Naive thymus-derived CD4-positive, alpha-beta T cell (primary cell): ENCODE results near the gene GOLGA8O. TPM values are rescaled to one million over a fixed set of nuclear protein-coding genes. Genes with fewer than 3 reads are reported as not detected.
A peak's percentile ranks its signal among the peaks of the same experiment; 100 is the strongest.
"Not testable (repeated sequence)": the region's sequence is repeated elsewhere in the genome, so short reads cannot be mapped to it uniquely, and the experiment has no call there.

Source experiments
- ATAC-seq: fragments of 150-1000 bp; cut with Tn5 transposase; 2 replicates; pipeline ENCODE4 v1.10.0; 2021; ENCODE audit warnings: mild to moderate bottlenecking, moderate library complexity
- CTCF ChIA-PET: fragments of 350-600 bp; sonication (Branson Sonifier 250); formaldehyde crosslinking; loops from one replicate; lab custom pipeline; 2021; ENCODE audit warnings: antibody characterized with exemption; lab: Charles Lee
- POLR2A ChIA-PET: fragments of 350-600 bp; sonication (Branson Sonifier 250); formaldehyde crosslinking; loops from one replicate; lab custom pipeline; 2021; ENCODE audit warnings: antibody characterized with exemption, inconsistent platforms; lab: Charles Lee
- DNase-seq, 9 donors: peaks; one replicate each; pipeline versions ENCODE4 v3.0.0 to v3.0.0-alpha.2; 2020 to 2022; ENCODE audit warnings: mixed read lengths in 1 of 9
- H3K27ac ChIP-seq: one replicate; pipeline ENCODE4 v1.7.0; 2013; ENCODE audit warnings: mild to moderate bottlenecking, low read depth, low read length, moderate library complexity
- H3K27me3 ChIP-seq, 2 donors: one replicate each; pipeline ENCODE4 v1.7.0; 2013; ENCODE audit warnings: low read length in 2 of 2, mild to moderate bottlenecking in 2 of 2, moderate library complexity in 2 of 2; ENCODE audit not compliant: control insufficient read depth in 2 of 2, insufficient read depth in 2 of 2
- H3K36me3 ChIP-seq, 3 experiments: 1 replicate in 2 of 3; 2 replicates in 1 of 3; pipeline ENCODE4 v1.7.0; 2013; ENCODE audit warnings: low read length in 3 of 3, mild to moderate bottlenecking in 3 of 3, moderate library complexity in 1 of 3; ENCODE audit not compliant: insufficient read depth in 3 of 3, control insufficient read depth in 2 of 3
- H3K4me1 ChIP-seq, 2 donors: one replicate each; pipeline ENCODE4 v1.7.0; 2013; ENCODE audit warnings: low read length in 2 of 2, mild to moderate bottlenecking in 2 of 2, moderate library complexity in 1 of 2; ENCODE audit not compliant: control insufficient read depth in 2 of 2, insufficient read depth in 2 of 2
- H3K4me3 ChIP-seq: 2 replicates; pipeline ENCODE4 v1.7.0; 2013; ENCODE audit warnings: mild to moderate bottlenecking, low read length
- H3K9me3 ChIP-seq, 3 experiments: 1 replicate in 2 of 3; 2 replicates in 1 of 3; pipeline ENCODE4 v1.7.0; 2013; ENCODE audit warnings: low read length in 3 of 3; ENCODE audit not compliant: control insufficient read depth in 2 of 3
- H3K27ac Mint-ChIP-seq, 9 donors: one replicate each; pipeline ENCODE4 v1.8.0; 2020 to 2022; ENCODE audit warnings: mixed read lengths in 9 of 9, mild to moderate bottlenecking in 8 of 9, moderate library complexity in 5 of 9, inconsistent platforms in 2 of 9
- H3K27me3 Mint-ChIP-seq, 5 donors: one replicate each; pipeline ENCODE4 v1.8.0; 2021 to 2022; ENCODE audit warnings: mixed read lengths in 5 of 5, mild to moderate bottlenecking in 1 of 5
- H3K36me3 Mint-ChIP-seq, 5 donors: one replicate each; pipeline ENCODE4 v1.8.0; 2020 to 2022; ENCODE audit warnings: mixed read lengths in 5 of 5, mild to moderate bottlenecking in 3 of 5, inconsistent platforms in 1 of 5
- H3K4me1 Mint-ChIP-seq, 7 donors: one replicate each; pipeline ENCODE4 v1.8.0; 2020 to 2022; ENCODE audit warnings: mixed read lengths in 7 of 7, mild to moderate bottlenecking in 3 of 7, inconsistent platforms in 1 of 7
- H3K4me3 Mint-ChIP-seq, 10 donors: one replicate each; pipeline ENCODE4 v1.8.0; 2020 to 2022; ENCODE audit warnings: mild to moderate bottlenecking in 10 of 10, mixed read lengths in 10 of 10, moderate library complexity in 6 of 10, inconsistent platforms in 2 of 10
- H3K9me3 Mint-ChIP-seq, 11 donors: one replicate each; pipeline ENCODE4 v1.8.0; 2020 to 2022; ENCODE audit warnings: mixed read lengths in 11 of 11, mild to moderate bottlenecking in 4 of 11, inconsistent platforms in 1 of 11, moderate library complexity in 1 of 11
- intact Hi-C, 2 donors: fragments of 100-400 bp; cut with micrococcal nuclease; formaldehyde crosslinking; loops; one replicate each; pipeline ENCODE4 v1.15.1; 2023
- polyA plus RNA-seq, 2 donors: library from polyadenylated mRNA; unstranded; fragments of 300-500 nt; fragmentation: Illumina TruSeq; gene quantifications; one replicate each; pipeline ENCODE4 v1.2.3, GENCODE V29; 2021
- total RNA-seq, 6 experiments: library from RNA in 5 of 6; stranded (reverse) in 5 of 6; gene quantifications; 1 replicate in 5 of 6; 2 replicates in 1 of 6; pipeline ENCODE4 v1.2.3 and lab custom pipeline; 2021 to 2026

GOLGA8O gene
- total and polyA plus RNA-seq, 7 experiments from 2014 or later = 3.7 to 6.4 (median 5.4) TPM; not detected in 2

DNA sequence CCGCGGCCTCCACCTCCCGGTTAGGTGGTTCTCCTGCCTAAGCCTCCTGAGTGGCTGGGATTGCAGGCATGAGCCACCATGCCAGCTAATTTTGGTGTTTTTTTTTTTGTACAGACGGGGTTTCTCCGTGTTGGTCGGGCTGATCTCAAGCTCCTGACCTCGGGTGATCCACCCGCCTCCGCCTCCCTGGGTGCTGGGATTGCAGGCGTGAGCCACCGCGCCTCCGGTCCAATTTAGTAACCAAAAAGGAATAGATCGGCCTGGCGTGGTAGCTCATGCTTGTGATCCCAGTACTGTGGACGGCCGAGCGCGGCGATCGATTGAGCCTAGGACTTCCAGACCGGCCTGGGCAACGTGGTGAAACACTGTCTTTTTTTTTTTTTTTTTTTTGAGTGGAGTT lies 12.6 kb upstream of the GOLGA8O start:
- CTCF ChIA-PET, H3K36me3 ChIP-seq, H3K27ac Mint-ChIP-seq, H3K27me3 ChIP-seq, H3K9me3 ChIP-seq, ATAC-seq, intact Hi-C loops, H3K27me3 Mint-ChIP-seq, H3K4me3 Mint-ChIP-seq, H3K36me3 Mint-ChIP-seq, H3K4me1 ChIP-seq, H3K9me3 Mint-ChIP-seq, DNase-seq, H3K4me1 Mint-ChIP-seq, H3K4me3 ChIP-seq, H3K27ac ChIP-seq, POLR2A ChIA-PET: not testable (repeated sequence)

DNA sequence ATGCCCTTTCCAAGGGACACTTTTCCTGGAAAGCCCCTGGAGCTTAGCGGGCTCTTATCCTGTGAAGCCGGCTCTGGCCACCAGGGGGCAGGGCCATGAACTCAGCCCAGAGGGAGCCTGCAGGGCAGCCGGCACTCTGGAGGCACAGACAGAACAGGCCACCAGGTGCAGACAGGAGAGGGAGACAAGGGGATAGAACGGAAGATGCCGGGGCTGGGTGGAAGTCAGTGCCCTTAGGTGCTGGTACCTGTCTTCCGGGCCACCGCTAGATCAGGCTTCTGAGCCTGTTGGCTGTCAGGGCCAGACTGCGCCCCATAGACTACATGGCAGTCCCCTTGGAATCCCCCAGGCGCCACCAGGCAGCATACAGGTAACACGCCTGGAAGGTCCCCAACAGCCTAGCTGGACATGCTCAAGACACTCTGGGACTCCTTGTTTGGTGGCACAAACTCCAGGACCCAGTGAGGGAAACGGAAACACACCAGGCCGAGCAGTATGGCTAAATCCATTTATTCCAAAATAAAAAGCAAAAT lies 14.9 kb downstream of the GOLGA8O start:
- H3K4me3 ChIP-seq, H3K9me3 ChIP-seq, H3K4me1 Mint-ChIP-seq, H3K27me3 ChIP-seq, H3K9me3 Mint-ChIP-seq, H3K27ac ChIP-seq, intact Hi-C loops, H3K4me3 Mint-ChIP-seq, H3K4me1 ChIP-seq, H3K36me3 Mint-ChIP-seq, CTCF ChIA-PET, H3K36me3 ChIP-seq, H3K27ac Mint-ChIP-seq, H3K27me3 Mint-ChIP-seq, POLR2A ChIA-PET: not testable (repeated sequence)
- peak in 2 of 9 donors; percentile 2 to 17 for DNase-seq
- peak; percentile 77 for ATAC-seq

- intact Hi-C loops = not testable (repeated sequence)
These were observed 21.1 kb downstream of the GOLGA8O start for GRCh38 chr15:32434102-32434963.

GRCh38 chr15:32427635-32428034 lies 27.8 kb downstream of the GOLGA8O start:
- H3K9me3 Mint-ChIP-seq, H3K27ac ChIP-seq, POLR2A ChIA-PET, H3K4me1 ChIP-seq, H3K27me3 ChIP-seq, CTCF ChIA-PET, H3K36me3 ChIP-seq, H3K27ac Mint-ChIP-seq, H3K4me1 Mint-ChIP-seq, H3K9me3 ChIP-seq, H3K4me3 Mint-ChIP-seq, H3K36me3 Mint-ChIP-seq, DNase-seq, intact Hi-C loops, H3K27me3 Mint-ChIP-seq, H3K4me3 ChIP-seq: not testable (repeated sequence)
- peak; percentile 62 for ATAC-seq

More at GRCh38 chr15:32434102-32434963, 21.1 kb downstream of the GOLGA8O start:
- H3K9me3 Mint-ChIP-seq, CTCF ChIA-PET, H3K27me3 ChIP-seq, DNase-seq, H3K36me3 ChIP-seq, H3K27me3 Mint-ChIP-seq, H3K4me3 ChIP-seq, H3K27ac Mint-ChIP-seq, H3K27ac ChIP-seq, H3K4me3 Mint-ChIP-seq, H3K9me3 ChIP-seq, H3K4me1 ChIP-seq, H3K36me3 Mint-ChIP-seq, POLR2A ChIA-PET, H3K4me1 Mint-ChIP-seq: not testable (repeated sequence)
- ATAC-seq = peak; percentile 86

DNA sequence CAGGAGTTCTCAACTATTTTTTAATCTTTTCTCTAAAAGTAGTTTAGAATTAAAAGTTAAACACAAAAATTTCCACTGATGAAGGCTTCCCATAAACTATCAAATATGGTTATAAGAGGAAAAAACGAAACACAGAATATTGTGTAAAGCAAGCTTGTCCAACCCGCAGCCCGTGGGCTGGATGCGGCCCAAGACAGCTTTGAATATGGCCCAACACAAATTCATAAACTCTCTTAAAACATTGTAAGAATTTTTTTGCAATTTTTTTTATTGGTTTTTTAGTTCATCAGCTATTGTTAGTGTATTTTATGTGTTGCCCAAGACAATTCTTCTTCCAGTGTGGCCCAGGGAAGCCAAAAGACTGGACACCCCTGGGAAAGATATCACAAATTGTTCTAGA lies 28.9 kb downstream of the GOLGA8O start:
- H3K27ac ChIP-seq, H3K4me1 Mint-ChIP-seq, H3K4me3 Mint-ChIP-seq, H3K36me3 ChIP-seq, DNase-seq, H3K27me3 Mint-ChIP-seq, CTCF ChIA-PET, H3K27ac Mint-ChIP-seq, H3K9me3 Mint-ChIP-seq, H3K9me3 ChIP-seq, H3K4me3 ChIP-seq, H3K4me1 ChIP-seq, H3K27me3 ChIP-seq, intact Hi-C loops, POLR2A ChIA-PET, H3K36me3 Mint-ChIP-seq, ATAC-seq: not testable (repeated sequence)

DNA sequence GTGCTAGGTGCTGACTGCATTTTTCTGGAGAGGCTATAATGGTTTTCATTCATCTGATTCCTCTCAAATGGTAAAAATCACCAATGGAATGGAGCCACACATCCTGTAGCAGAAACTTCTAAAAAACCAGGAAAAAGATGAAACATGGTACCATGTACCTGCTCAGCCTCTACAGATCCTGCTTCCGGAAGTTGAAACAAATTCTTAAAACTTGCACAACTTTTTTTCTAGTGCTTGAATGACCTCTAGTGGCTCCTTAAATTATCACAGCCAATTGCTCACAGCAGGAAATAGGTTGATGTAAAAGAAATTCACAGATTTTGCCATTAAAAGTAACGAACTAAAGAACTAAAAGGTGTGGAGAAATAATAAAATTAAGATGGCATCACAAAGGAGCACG lies 47.5 kb downstream of the GOLGA8O start:
- H3K27ac ChIP-seq, H3K27me3 Mint-ChIP-seq, H3K4me1 ChIP-seq, H3K4me1 Mint-ChIP-seq, H3K27ac Mint-ChIP-seq, POLR2A ChIA-PET, H3K27me3 ChIP-seq, H3K36me3 Mint-ChIP-seq, H3K9me3 ChIP-seq, intact Hi-C loops, H3K36me3 ChIP-seq, H3K4me3 Mint-ChIP-seq, H3K9me3 Mint-ChIP-seq, H3K4me3 ChIP-seq, CTCF ChIA-PET: not testable (repeated sequence)
- ATAC-seq (peak; percentile 46), DNase-seq (peak in 6 of 9 donors; percentile 3 to 56 (median 36))

GRCh38 chr15:32403192-32403591 lies 52.2 kb downstream of the GOLGA8O start, which contains the start of gene GOLGA8K:
GOLGA8K (minus strand) TSS chr15:32403292; CDS start chr15:32403194, 98 bp downstream.
- not testable (repeated sequence) for H3K4me1 ChIP-seq, H3K4me3 ChIP-seq, H3K27me3 Mint-ChIP-seq

More at GRCh38 chr15:32403192-32403591, 52.2 kb downstream of the GOLGA8O start, which contains the start of gene GOLGA8K:
- ATAC-seq, H3K36me3 ChIP-seq, H3K27ac ChIP-seq, H3K27me3 ChIP-seq, H3K36me3 Mint-ChIP-seq, H3K27ac Mint-ChIP-seq, H3K9me3 Mint-ChIP-seq, H3K4me1 Mint-ChIP-seq, CTCF ChIA-PET, DNase-seq, H3K4me3 Mint-ChIP-seq, POLR2A ChIA-PET, H3K9me3 ChIP-seq, intact Hi-C loops: not testable (repeated sequence)
